ENCODE data around the gene UTP14A. TPM values are rescaled to one million over a fixed set of nuclear protein-coding genes. Genes with fewer than 3 reads are reported as not detected.
A peak's percentile ranks its signal among the peaks of the same experiment; 100 is the strongest.

Gene UTP14A
- polyA plus RNA-seq, 2 donors = 8.3 to 14.1 TPM

- Histone ChIP-seq H3K4me3 (ENCODE audit: low read depth in 1 of 2, low read length in 2 of 2) (no peak overlapping the region), H3K9me3 (ENCODE audit: control insufficient read depth in 2 of 2, insufficient read depth in 1 of 2, low read depth in 1 of 2, low read length in 1 of 2) (no peaks in the 10 kb centered on the region), H3K27me3 (ENCODE audit: control insufficient read depth in 1 of 2, insufficient read depth in 2 of 2, low read length in 2 of 2) (no peaks in the 10 kb centered on the region), H3K27ac (ENCODE audit: low read depth in 2 of 2, low read length in 1 of 2) (no peak overlapping the region), H3K4me1 (ENCODE audit: control insufficient read depth in 2 of 2, insufficient read depth in 2 of 2, low read length in 1 of 2) (no peaks in the 10 kb centered on the region), H3K36me3 (ENCODE audit: control insufficient read depth in 2 of 2, insufficient read depth in 2 of 2, low read length in 1 of 2) (peaks cover 0 to 3% of the 10 kb centered on the region in 2 donors)
- 37 to 39% methylated on average over 15 of the region's 15 CpGs for WGBS, 2 donors
These were observed 19.5 kb downstream of the UTP14A start for GRCh38 chrX:129925305-129926092.

- WGBS, 2 donors = 9 to 27% methylated on average over 13 of the region's 13 CpGs
- H3K27ac ChIP-seq (ENCODE audit: low read depth in 2 of 2, low read length in 1 of 2) = peak overlapping the region; percentile 69 to 82
These were observed 25.0 kb downstream of the UTP14A start for GRCh38 chrX:129930941-129931410.

GRCh38 chrX:129931411-129932015 lies 25.5 kb downstream of the UTP14A start:
- 1 to 33% methylated on average over 38 to 41 of the region's 41 CpGs for WGBS, 2 donors
- Histone ChIP-seq H3K9me3 (ENCODE audit: control insufficient read depth in 2 of 2, insufficient read depth in 1 of 2, low read depth in 1 of 2, low read length in 1 of 2) (peaks cover 0 to 2% of the 10 kb centered on the region in 2 donors), H3K27ac (ENCODE audit: low read depth in 2 of 2, low read length in 1 of 2) (peak overlapping the region; percentile 82 to 88), H3K4me3 (ENCODE audit: low read depth in 1 of 2, low read length in 2 of 2) (peak overlapping the region; percentile 48 to 61), H3K36me3 (ENCODE audit: control insufficient read depth in 2 of 2, insufficient read depth in 2 of 2, low read length in 1 of 2) (no peaks in the 10 kb centered on the region), H3K27me3 (ENCODE audit: control insufficient read depth in 1 of 2, insufficient read depth in 2 of 2, low read length in 2 of 2) (no peaks in the 10 kb centered on the region), H3K4me1 (ENCODE audit: control insufficient read depth in 2 of 2, insufficient read depth in 2 of 2, low read length in 1 of 2) (no peaks in the 10 kb centered on the region)

More at GRCh38 chrX:129930941-129931410, 25.0 kb downstream of the UTP14A start:
- H3K4me1 ChIP-seq (ENCODE audit: control insufficient read depth in 2 of 2, insufficient read depth in 2 of 2, low read length in 1 of 2) = no peaks in the 10 kb centered on the region
- peaks cover 0 to 2% of the 10 kb centered on the region in 2 donors for H3K9me3 ChIP-seq (ENCODE audit: control insufficient read depth in 2 of 2, insufficient read depth in 1 of 2, low read depth in 1 of 2, low read length in 1 of 2)
- H3K4me3 ChIP-seq (ENCODE audit: low read depth in 1 of 2, low read length in 2 of 2) = peak overlapping the region; percentile 27 to 40
- H3K27me3 ChIP-seq (ENCODE audit: control insufficient read depth in 1 of 2, insufficient read depth in 2 of 2, low read length in 2 of 2) = no peaks in the 10 kb centered on the region
- no peaks in the 10 kb centered on the region for H3K36me3 ChIP-seq (ENCODE audit: control insufficient read depth in 2 of 2, insufficient read depth in 2 of 2, low read length in 1 of 2)

- 1 to 38% methylated on average over 65 to 84 of the region's 97 CpGs for WGBS, 2 donors
- Histone ChIP-seq H3K4me3 (ENCODE audit: low read depth in 1 of 2, low read length in 2 of 2) (peak overlapping the region; percentile 48 to 61), H3K36me3 (ENCODE audit: control insufficient read depth in 2 of 2, insufficient read depth in 2 of 2, low read length in 1 of 2) (no peaks in the 10 kb centered on the region), H3K9me3 (ENCODE audit: control insufficient read depth in 2 of 2, insufficient read depth in 1 of 2, low read depth in 1 of 2, low read length in 1 of 2) (peaks cover 0 to 2% of the 10 kb centered on the region in 2 donors), H3K4me1 (ENCODE audit: control insufficient read depth in 2 of 2, insufficient read depth in 2 of 2, low read length in 1 of 2) (no peaks in the 10 kb centered on the region), H3K27ac (ENCODE audit: low read depth in 2 of 2, low read length in 1 of 2) (peak overlapping the region; percentile 82 to 88), H3K27me3 (ENCODE audit: control insufficient read depth in 1 of 2, insufficient read depth in 2 of 2, low read length in 2 of 2) (no peaks in the 10 kb centered on the region)
These were observed 26.3 kb downstream of the UTP14A start for GRCh38 chrX:129932016-129932820.

- H3K9me3 ChIP-seq (ENCODE audit: control insufficient read depth in 2 of 2, insufficient read depth in 1 of 2, low read depth in 1 of 2, low read length in 1 of 2) = peaks cover 0 to 2% of the 10 kb centered on the region in 2 donors
- H3K27me3 ChIP-seq (ENCODE audit: control insufficient read depth in 1 of 2, insufficient read depth in 2 of 2, low read length in 2 of 2) = no peaks in the 10 kb centered on the region
- H3K36me3 ChIP-seq (ENCODE audit: control insufficient read depth in 2 of 2, insufficient read depth in 2 of 2, low read length in 1 of 2) = no peaks in the 10 kb centered on the region
- peak overlapping the region; percentile 45 to 48 for H3K4me3 ChIP-seq (ENCODE audit: low read depth in 1 of 2, low read length in 2 of 2)
- WGBS, 2 donors = 7 to 40% methylated on average over 47 of the region's 47 CpGs
- no peaks in the 10 kb centered on the region for H3K4me1 ChIP-seq (ENCODE audit: control insufficient read depth in 2 of 2, insufficient read depth in 2 of 2, low read length in 1 of 2)
- peak overlapping the region; percentile 38 to 82 for H3K27ac ChIP-seq (ENCODE audit: low read depth in 2 of 2, low read length in 1 of 2)
These were observed 26.9 kb downstream of the UTP14A start for GRCh38 chrX:129932821-129933321.

DNA sequence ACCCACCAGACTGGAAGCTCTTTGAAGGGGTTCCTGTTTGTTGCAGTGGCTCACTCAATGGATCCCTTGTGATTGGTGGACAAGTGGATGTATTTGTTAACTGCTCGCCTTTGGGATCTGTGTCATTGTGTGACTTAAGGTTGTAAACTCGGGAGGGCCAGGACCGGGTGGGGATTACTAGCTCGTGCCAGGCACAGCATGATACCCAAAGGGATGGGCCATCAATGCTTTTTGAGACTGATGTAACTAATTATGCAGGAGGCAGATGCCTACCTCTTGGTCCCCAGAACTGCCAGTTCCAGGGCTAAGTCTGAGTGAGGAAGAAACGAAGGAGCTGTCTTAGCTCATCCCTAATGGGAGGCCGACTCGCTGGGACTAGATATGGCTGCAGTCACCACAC lies 27.7 kb downstream of the UTP14A start:
- Histone ChIP-seq H3K27me3 (ENCODE audit: control insufficient read depth in 1 of 2, insufficient read depth in 2 of 2, low read length in 2 of 2) (no peaks in the 10 kb centered on the region), H3K4me3 (ENCODE audit: low read depth in 1 of 2, low read length in 2 of 2) (no peak overlapping the region), H3K27ac (ENCODE audit: low read depth in 2 of 2, low read length in 1 of 2) (no peak overlapping the region), H3K36me3 (ENCODE audit: control insufficient read depth in 2 of 2, insufficient read depth in 2 of 2, low read length in 1 of 2) (no peaks in the 10 kb centered on the region), H3K9me3 (ENCODE audit: control insufficient read depth in 2 of 2, insufficient read depth in 1 of 2, low read depth in 1 of 2, low read length in 1 of 2) (peaks cover 0 to 2% of the 10 kb centered on the region in 2 donors), H3K4me1 (ENCODE audit: control insufficient read depth in 2 of 2, insufficient read depth in 2 of 2, low read length in 1 of 2) (no peaks in the 10 kb centered on the region)
- 55 to 69% methylated on average over 7 of the region's 7 CpGs for WGBS, 2 donors

- Histone ChIP-seq H3K4me3 (ENCODE audit: low read depth in 1 of 2, low read length in 2 of 2) (no peak overlapping the region), H3K36me3 (ENCODE audit: control insufficient read depth in 2 of 2, insufficient read depth in 2 of 2, low read length in 1 of 2) (no peaks in the 10 kb centered on the region), H3K27me3 (ENCODE audit: control insufficient read depth in 1 of 2, insufficient read depth in 2 of 2, low read length in 2 of 2) (no peaks in the 10 kb centered on the region), H3K4me1 (ENCODE audit: control insufficient read depth in 2 of 2, insufficient read depth in 2 of 2, low read length in 1 of 2) (no peaks in the 10 kb centered on the region), H3K9me3 (ENCODE audit: control insufficient read depth in 2 of 2, insufficient read depth in 1 of 2, low read depth in 1 of 2, low read length in 1 of 2) (peaks cover 0 to 2% of the 10 kb centered on the region in 2 donors), H3K27ac (ENCODE audit: low read depth in 2 of 2, low read length in 1 of 2) (no peak overlapping the region)
- 58 to 64% methylated on average over 10 of the region's 10 CpGs for WGBS, 2 donors
These were observed 28.5 kb downstream of the UTP14A start for GRCh38 chrX:129934461-129934860.

DNA sequence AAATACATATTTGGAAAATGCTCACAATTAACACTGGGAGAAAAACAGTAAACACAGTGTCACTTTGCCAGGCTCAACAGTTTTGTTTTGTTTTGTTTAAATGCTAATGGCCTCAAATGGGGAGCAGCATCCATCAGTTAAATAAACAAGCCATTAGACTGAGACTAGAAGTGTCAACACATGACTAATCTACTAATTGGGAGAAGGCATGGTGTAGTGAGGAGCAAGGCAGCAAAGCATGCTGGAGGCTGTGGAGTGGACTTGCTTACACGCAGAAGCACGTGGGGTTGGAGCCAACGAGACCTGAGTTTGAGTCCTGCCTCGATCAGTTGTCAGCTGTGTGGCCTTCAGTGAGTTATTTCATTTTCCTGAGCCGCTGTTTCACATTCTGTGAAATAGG lies 29.0 kb downstream of the UTP14A start:
- no peak overlapping the region for H3K4me3 ChIP-seq (ENCODE audit: low read depth in 1 of 2, low read length in 2 of 2)
- no peaks in the 10 kb centered on the region for H3K27me3 ChIP-seq (ENCODE audit: control insufficient read depth in 1 of 2, insufficient read depth in 2 of 2, low read length in 2 of 2)
- H3K4me1 ChIP-seq (ENCODE audit: control insufficient read depth in 2 of 2, insufficient read depth in 2 of 2, low read length in 1 of 2) = no peaks in the 10 kb centered on the region
- H3K9me3 ChIP-seq (ENCODE audit: control insufficient read depth in 2 of 2, insufficient read depth in 1 of 2, low read depth in 1 of 2, low read length in 1 of 2) = peaks cover 0 to 2% of the 10 kb centered on the region in 2 donors
- no peaks in the 10 kb centered on the region for H3K36me3 ChIP-seq (ENCODE audit: control insufficient read depth in 2 of 2, insufficient read depth in 2 of 2, low read length in 1 of 2)
- WGBS, 2 donors = 66 to 89% methylated on average over 5 of the region's 5 CpGs
- no peak overlapping the region for H3K27ac ChIP-seq (ENCODE audit: low read depth in 2 of 2, low read length in 1 of 2)

- no peak overlapping the region for H3K4me3 ChIP-seq (ENCODE audit: low read depth in 1 of 2, low read length in 2 of 2)
- H3K27me3 ChIP-seq (ENCODE audit: control insufficient read depth in 1 of 2, insufficient read depth in 2 of 2, low read length in 2 of 2) = no peaks in the 10 kb centered on the region
- WGBS, 2 donors = 61 to 77% methylated on average over 4 of the region's 4 CpGs
- H3K4me1 ChIP-seq (ENCODE audit: control insufficient read depth in 2 of 2, insufficient read depth in 2 of 2, low read length in 1 of 2) = no peaks in the 10 kb centered on the region
- no peak overlapping the region for H3K27ac ChIP-seq (ENCODE audit: low read depth in 2 of 2, low read length in 1 of 2)
- no peaks in the 10 kb centered on the region for H3K9me3 ChIP-seq (ENCODE audit: control insufficient read depth in 2 of 2, insufficient read depth in 1 of 2, low read depth in 1 of 2, low read length in 1 of 2)
- no peaks in the 10 kb centered on the region for H3K36me3 ChIP-seq (ENCODE audit: control insufficient read depth in 2 of 2, insufficient read depth in 2 of 2, low read length in 1 of 2)
These were observed 32.1 kb downstream of the UTP14A start for GRCh38 chrX:129938081-129938480.

All from esophagus (tissue), 2 donors.